ENCODE results near the gene PCDH19.

Gene PCDH19

GRCh38 chrX:100395781-100396180, 14.3 kb downstream of the PCDH19 start:
- DNase-seq = no peak

- no peak for DNase-seq
Observed at GRCh38 chrX:100381619-100382018, 28.5 kb downstream of the PCDH19 start.

GRCh38 chrX:100379388-100379986, 30.6 kb downstream of the PCDH19 start:
- no peak for DNase-seq

GRCh38 chrX:100377826-100378225, 32.2 kb downstream of the PCDH19 start:
- no peak for DNase-seq

- DNase-seq = no peak
Observed at GRCh38 chrX:100376576-100376975, 33.5 kb downstream of the PCDH19 start.

GRCh38 chrX:100373673-100374072, 36.4 kb downstream of the PCDH19 start:
- no peak for DNase-seq

- no peak for DNase-seq
Observed at GRCh38 chrX:100368167-100368566, 41.9 kb downstream of the PCDH19 start.

- DNase-seq = no peak
Observed at GRCh38 chrX:100363896-100364295, 46.2 kb downstream of the PCDH19 start.

GRCh38 chrX:100358766-100359165, 51.3 kb downstream of the PCDH19 start:
- no peak for DNase-seq

- DNase-seq = no peak
Observed at GRCh38 chrX:100356351-100356896, 53.6 kb downstream of the PCDH19 start.

GRCh38 chrX:100355680-100356079, 54.4 kb downstream of the PCDH19 start:
- no peak for DNase-seq

GRCh38 chrX:100353326-100353725, 56.7 kb downstream of the PCDH19 start:
- DNase-seq = no peak

GRCh38 chrX:100350704-100351489, 59.2 kb downstream of the PCDH19 start:
- DNase-seq = no peak

GRCh38 chrX:100349391-100349790, 60.7 kb downstream of the PCDH19 start:
- no peak for DNase-seq

- DNase-seq = no peak
Observed at GRCh38 chrX:100341142-100341510, 68.9 kb downstream of the PCDH19 start.

- DNase-seq = no peak
Observed at GRCh38 chrX:100340491-100341141, 69.5 kb downstream of the PCDH19 start.

GRCh38 chrX:100328351-100328750, 81.7 kb downstream of the PCDH19 start:
- DNase-seq = no peak

GRCh38 chrX:100319716-100320115, 90.4 kb downstream of the PCDH19 start:
- no peak for DNase-seq

- peak; percentile 29 for DNase-seq
Observed at GRCh38 chrX:100316987-100317386, 93.1 kb downstream of the PCDH19 start.

GRCh38 chrX:100315566-100315965, 94.5 kb downstream of the PCDH19 start:
- no peak for DNase-seq

- DNase-seq = no peak
Observed at GRCh38 chrX:100299559-100299958, 110.5 kb downstream of the PCDH19 start.

GRCh38 chrX:100297728-100298127, 112.3 kb downstream of the PCDH19 start:
- no peak for DNase-seq

- DNase-seq = no peak
Observed at GRCh38 chrX:100296183-100296753, 113.8 kb downstream of the PCDH19 start.

All from left hindlimb (tissue), 1 donor.